GM10266 (cell line): ENCODE results near the gene MYG1.
A peak's percentile ranks its signal among the peaks of the same experiment; 100 is the strongest.

Experiments
- DNase-seq: peaks from one replicate; pipeline ENCODE4 v3.0.0; 2012; ENCODE audit errors: extremely low spot score
- TF ChIP-seq, protein P1 (sequence below): IDR thresholded peaks from 2 replicates; pipeline ENCODE4 v1.5.1; 2012; ENCODE audit warnings: mild to moderate bottlenecking, low read depth; ENCODE audit not compliant: control insufficient read depth, insufficient read depth; ENCODE audit errors: missing control alignments

MYG1 gene

DNA sequence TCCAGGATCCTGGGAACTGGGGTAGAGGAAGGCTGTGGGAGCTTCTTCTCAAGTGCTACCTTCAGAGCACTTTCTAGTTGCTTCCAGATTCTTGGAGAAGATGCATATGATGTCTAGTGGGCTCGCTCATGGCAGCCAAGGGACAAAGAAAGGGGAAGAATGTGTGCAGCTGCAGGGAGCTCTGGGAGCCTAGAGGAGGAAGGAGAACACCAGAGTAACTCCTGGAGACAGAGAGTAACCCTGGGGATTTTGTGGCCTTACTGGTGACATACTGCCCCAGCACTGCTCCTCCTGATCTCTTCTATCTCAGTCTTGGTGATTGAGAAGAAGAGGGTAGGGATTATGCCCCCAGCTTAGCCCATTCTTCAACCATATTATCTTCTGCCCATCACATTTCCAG, 47.0 kb downstream of the MYG1 start:
- TF ChIP-seq, protein P1, sequence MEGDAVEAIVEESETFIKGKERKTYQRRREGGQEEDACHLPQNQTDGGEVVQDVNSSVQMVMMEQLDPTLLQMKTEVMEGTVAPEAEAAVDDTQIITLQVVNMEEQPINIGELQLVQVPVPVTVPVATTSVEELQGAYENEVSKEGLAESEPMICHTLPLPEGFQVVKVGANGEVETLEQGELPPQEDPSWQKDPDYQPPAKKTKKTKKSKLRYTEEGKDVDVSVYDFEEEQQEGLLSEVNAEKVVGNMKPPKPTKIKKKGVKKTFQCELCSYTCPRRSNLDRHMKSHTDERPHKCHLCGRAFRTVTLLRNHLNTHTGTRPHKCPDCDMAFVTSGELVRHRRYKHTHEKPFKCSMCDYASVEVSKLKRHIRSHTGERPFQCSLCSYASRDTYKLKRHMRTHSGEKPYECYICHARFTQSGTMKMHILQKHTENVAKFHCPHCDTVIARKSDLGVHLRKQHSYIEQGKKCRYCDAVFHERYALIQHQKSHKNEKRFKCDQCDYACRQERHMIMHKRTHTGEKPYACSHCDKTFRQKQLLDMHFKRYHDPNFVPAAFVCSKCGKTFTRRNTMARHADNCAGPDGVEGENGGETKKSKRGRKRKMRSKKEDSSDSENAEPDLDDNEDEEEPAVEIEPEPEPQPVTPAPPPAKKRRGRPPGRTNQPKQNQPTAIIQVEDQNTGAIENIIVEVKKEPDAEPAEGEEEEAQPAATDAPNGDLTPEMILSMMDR = no peak
- DNase-seq = no peak

DNA sequence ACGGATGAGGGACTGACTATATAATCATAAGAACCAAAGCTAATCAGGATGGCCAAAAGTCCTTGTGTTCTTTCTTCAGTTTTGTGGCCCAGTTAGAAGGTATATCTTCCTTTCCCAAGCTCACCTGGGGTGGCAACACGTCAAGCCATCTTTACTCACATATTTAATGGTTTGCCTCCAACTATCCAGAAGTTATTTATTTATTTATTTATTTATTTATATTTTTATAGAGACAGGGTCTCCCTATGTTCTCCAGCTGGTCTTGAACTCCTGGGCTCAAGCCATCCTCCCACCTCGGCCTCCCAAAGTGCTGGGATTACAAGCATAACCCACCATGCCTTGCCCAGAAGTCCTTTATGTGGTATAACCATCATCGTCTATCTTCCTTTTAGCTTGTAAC, 48.4 kb downstream of the MYG1 start:
- TF ChIP-seq, protein P1 = no peak
- no peak for DNase-seq

DNA sequence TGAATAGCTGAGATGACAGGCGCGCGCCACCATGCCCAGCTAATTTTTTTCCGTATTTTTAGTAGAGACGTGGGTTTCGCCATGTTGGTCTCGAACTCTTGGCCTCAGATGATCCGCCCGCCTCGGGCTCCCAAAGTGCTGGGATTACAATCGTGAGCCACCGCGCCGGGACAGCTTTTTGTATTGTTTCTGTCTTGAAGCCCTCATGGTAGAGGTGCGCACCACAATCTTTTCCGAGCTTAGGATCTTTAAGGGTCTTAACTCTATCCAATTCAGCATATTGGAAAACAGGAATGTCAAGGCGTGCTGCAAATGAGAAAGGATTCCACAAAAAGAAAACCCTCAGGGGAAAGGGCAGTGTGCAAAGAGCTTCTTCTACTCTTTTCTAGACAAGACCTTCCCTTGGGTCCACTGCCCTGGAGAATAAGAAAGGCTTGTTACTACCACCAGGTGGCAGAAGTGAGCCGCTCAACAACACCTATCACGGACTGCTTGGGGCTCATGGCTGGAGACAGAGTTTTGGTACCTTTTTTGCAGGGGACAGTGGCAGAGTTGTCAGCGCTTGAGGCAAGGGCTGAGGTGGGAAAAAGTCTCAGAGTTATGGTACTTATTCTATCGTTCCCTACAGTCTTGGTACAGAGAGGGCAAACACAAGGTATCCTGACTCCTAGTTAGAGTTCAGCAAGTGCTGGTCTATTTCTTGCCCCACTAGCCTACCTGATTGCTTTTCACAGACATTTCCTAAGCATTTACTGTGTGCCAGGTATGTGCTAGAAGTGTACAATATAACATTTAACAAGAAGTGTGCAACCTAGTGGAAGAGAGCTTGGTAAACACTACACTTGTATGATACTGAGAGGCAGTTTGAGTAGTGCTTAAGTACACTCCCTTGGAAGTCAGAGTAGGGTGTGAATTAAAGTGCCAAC, 53.1 kb downstream of the MYG1 start:
- TF ChIP-seq, protein P1 = peak; percentile 85
- peak; percentile 77 for DNase-seq

- TF ChIP-seq, protein P1 = no peak
- DNase-seq = no peak
Observed at GRCh38 chr12:53353257-53353655, 53.8 kb downstream of the MYG1 start.

- DNase-seq = no peak
- TF ChIP-seq, protein P1 = no peak
Observed at GRCh38 chr12:53355121-53355520, 55.6 kb downstream of the MYG1 start.
